Fibroblast of villous mesenchyme (primary cell): ENCODE measurements around the gene PPARA. TPM values are rescaled to one million over a fixed set of nuclear protein-coding genes. Genes with fewer than 3 reads are reported as not detected.
A peak's percentile ranks its signal among the peaks of the same experiment; 100 is the strongest.

Source experiments
- DNase-seq: peaks from one replicate; pipeline ENCODE4 v3.0.0-alpha.2; 2010; ENCODE audit warnings: low read depth
- H3K4me3 ChIP-seq: 2 replicates; pipeline ENCODE4 v1.5.1; 2011; ENCODE audit warnings: low read depth, mild to moderate bottlenecking, low read length
- CTCF ChIP-seq: IDR thresholded peaks from 2 replicates; pipeline ENCODE4 v1.5.1; 2012; ENCODE audit warnings: low read depth, mild to moderate bottlenecking, low read length; ENCODE audit not compliant: insufficient read depth
- total RNA-seq: library from RNA; depleted of rRNA; stranded (reverse); fragments of >200 nt; gene quantifications from 2 replicates; pipeline ENCODE4 v1.2.3, GENCODE V29; 2012

The PPARA gene
- total RNA-seq, 1 donor: 14.2 TPM

- no peak for TF ChIP-seq CTCF
- peak overlapping the region; percentile 91 for H3K4me3 ChIP-seq
- DNase-seq: peak; percentile 16
These were observed 540 bp downstream of the PPARA start for GRCh38 chr22:46150655-46151477.

GRCh38 chr22:46153930-46154329, 3.6 kb downstream of the PPARA start:
- H3K4me3 ChIP-seq: no peak overlapping the region
- TF ChIP-seq CTCF: no peak
- no peak for DNase-seq

- no peak for TF ChIP-seq CTCF
- no peak for DNase-seq
These were observed 5.7 kb downstream of the PPARA start for GRCh38 chr22:46156031-46156430.

GRCh38 chr22:46158283-46158682, 8.0 kb downstream of the PPARA start:
- no peak overlapping the region for H3K4me3 ChIP-seq
- no peak for TF ChIP-seq CTCF
- no peak for DNase-seq

More at GRCh38 chr22:46156031-46156430, 5.7 kb downstream of the PPARA start:
- H3K4me3 ChIP-seq: no peak overlapping the region

GRCh38 chr22:46159212-46159611, 8.9 kb downstream of the PPARA start:
- H3K4me3 ChIP-seq: no peak overlapping the region
- TF ChIP-seq CTCF: no peak
- no peak for DNase-seq

GRCh38 chr22:46159777-46160176, 9.5 kb downstream of the PPARA start:
- no peak for DNase-seq
- H3K4me3 ChIP-seq: no peak overlapping the region
- TF ChIP-seq CTCF: no peak
